ENCODE measurements around the gene IL31RA.

GRCh38 chr5:55934720-55935119, 83.6 kb downstream of the IL31RA start:
- TF ChIP-seq CTCF (IDR thresholded peaks at IDR 0.05; ENCODE audit: low read depth, low read length), result no peak
- no peak for TF ChIP-seq EZH2phosphoT487 (IDR thresholded peaks at IDR 0.05; ENCODE audit: low read depth)

Data from OCI-LY3 (cell line).